NCI-H226 (cell line): Measurements from ENCODE around the gene PXDC1.

Experiments used
- DNase-seq: peaks from one replicate; pipeline ENCODE4 v3.0.0-alpha.2; 2015

PXDC1 gene

GRCh38 chr6:3746119-3746691 is 5.3 kb downstream of the PXDC1 start:
- DNase-seq, result no peak

DNA sequence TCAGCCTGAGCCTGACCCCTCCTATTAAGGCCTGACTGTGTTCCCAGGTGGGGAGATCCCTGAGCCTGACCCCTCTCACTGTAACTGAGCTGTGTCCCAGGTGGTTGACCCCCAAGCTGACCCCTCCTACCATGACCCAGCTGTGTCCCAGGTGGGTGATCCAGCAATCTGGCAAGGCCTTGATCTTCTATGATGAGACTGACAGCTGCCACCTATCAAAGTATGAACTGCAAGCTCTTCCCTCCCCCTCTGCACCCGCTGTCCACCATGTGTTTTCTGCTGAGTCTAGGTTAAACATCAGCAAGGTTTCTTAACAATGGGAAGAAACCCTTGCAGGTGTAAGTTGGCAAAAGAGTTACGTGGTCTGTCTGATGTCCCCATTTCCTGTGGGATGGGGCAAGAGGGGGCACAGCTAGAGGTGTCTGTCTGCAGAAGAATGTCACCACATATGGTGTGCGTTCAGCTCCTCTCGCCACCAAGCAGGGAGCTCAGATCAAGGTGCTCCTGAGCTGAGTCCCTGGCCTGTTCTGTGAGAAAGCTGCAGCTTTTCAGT is 5.9 kb downstream of the PXDC1 start:
- DNase-seq, result no peak

DNA sequence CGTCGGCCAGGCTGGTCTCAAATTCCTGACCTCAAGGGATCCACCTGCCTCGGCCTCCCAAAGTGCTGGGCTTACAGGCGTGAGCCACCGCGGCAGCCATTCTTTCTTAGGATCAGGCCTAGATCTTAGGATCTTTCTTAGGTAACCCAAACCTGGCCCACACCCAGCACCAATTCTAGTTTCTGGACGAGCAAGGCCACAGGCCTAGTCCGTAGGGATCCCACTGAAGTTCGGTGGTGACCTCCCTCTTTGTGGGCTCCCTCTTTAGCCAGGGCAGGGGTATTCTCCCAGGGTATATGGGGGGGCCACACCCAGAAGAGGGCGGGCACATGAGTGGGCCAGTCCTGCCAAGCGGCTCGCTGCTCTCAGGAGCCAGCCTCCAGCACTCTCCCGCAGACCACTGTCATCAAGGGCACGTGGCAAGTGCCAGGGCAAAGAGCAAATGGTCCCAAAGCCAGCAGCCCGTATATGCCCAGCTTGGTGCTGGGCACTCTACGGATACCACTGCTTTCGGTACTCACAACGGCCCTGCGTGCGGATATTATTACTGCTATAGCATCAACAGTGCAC is 6.5 kb downstream of the PXDC1 start:
- no peak for DNase-seq

GRCh38 chr6:3744211-3744900 is 7.2 kb downstream of the PXDC1 start:
- DNase-seq, result no peak

DNA sequence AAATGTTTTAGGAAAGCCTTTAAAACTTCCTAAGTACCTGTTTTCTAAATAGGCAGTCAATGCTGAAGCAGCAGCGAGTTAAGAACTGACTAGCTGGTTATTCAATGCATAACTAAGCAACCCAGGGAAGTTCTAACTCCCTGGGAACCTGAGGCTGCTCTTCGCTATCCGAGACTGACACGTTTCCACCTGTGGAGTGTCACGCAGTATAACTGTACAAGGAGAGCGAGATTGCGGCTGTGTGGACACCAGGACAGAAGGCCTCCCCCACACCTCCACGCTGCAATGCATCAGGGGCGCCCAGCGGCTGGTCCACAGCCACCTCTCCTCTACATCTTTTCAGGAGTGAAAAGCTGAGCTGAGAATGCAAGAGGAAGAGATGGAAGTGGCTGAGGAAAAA is 8.0 kb downstream of the PXDC1 start:
- no peak for DNase-seq

DNA sequence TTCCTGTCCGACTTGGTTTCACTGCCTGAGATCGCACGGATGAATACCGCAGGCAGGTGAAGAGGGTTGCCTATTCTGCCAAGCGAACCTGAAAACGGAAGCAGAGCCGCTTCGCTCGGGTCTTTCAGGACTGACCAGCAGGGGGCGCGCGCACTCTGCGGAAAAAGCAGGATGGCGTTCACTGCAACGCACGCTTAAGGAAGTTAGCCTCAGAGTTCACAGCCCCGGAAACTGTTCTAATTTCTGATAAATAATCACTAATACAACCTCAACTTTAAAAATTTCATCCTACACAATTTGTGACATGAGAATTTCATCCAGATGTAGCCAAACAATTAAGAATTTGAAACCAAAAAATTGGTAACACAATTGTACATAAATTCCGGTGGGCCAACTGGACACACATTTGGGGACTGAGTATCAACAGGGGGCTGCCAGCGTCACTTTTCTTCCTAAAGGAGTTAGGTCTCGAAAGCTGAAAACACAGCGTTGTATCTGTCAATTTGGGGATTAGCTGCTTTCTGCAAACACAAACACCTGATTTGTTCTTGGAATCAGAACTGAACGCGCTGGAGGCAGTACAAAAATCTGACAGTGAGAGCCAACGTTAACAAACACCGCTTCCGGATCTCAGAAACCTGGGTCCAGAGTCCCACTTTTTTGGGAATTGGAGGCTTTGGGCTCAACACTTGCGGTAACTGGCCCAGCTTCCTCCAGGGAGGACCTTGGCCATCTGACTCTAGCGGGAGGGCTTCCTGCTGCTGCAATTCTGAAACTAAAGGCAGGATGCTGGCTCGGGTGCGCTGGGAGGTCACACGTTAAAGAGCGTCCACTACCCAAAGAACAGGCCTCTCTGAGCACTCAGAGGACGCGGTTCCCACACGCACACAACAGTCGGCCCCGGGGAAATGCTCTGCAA is 8.8 kb downstream of the PXDC1 start:
- peak; percentile 57 for DNase-seq

DNA sequence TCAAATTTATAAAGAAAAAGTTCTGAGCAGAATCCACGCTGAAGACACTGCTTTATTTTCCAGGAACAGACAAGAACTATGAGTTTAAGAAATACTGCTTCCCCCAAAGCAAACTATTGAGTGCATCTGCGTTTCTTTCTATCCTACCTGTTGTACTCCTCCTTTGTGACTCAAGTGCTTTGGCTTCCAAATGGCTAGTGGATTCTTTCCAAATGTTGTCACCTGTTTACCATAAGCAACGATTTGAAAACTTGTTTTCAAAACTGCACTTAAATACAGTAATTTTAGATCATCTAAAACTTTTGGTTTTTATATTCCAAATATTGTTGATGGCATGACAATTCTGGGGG is 9.5 kb downstream of the PXDC1 start:
- DNase-seq, result no peak

- no peak for DNase-seq
Measured at GRCh38 chr6:3741477-3741871, 10.0 kb downstream of the PXDC1 start.

GRCh38 chr6:3740551-3741476 is 10.7 kb downstream of the PXDC1 start:
- no peak for DNase-seq

DNA sequence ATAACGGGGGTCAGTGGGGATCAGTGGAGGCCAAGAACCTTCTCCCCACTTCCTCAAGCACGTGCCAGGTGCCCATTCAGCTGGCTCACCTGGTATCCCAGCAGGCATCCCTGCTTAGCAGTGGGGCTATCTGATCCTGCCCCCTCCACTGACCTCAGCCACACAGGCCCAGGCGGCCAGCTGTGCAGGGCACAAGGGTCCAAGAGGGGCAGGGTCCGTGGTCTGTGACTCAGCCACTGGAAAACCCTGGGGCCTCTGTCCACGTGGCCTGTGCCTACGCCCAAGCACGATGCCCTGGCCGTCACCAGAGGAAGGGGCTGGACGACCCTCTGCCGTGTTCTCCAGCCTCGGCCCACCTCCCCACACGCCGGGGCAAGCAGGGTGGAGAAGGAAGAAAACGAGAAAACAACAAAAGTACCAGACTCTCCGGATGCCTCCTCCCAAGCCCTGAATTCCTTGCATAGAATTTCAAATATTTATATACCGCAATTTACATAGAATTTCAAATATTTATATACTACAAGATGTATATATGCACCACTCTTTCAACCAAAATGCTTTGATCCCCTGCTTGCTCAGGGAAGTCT is 12.1 kb downstream of the PXDC1 start:
- DNase-seq, result no peak

DNA sequence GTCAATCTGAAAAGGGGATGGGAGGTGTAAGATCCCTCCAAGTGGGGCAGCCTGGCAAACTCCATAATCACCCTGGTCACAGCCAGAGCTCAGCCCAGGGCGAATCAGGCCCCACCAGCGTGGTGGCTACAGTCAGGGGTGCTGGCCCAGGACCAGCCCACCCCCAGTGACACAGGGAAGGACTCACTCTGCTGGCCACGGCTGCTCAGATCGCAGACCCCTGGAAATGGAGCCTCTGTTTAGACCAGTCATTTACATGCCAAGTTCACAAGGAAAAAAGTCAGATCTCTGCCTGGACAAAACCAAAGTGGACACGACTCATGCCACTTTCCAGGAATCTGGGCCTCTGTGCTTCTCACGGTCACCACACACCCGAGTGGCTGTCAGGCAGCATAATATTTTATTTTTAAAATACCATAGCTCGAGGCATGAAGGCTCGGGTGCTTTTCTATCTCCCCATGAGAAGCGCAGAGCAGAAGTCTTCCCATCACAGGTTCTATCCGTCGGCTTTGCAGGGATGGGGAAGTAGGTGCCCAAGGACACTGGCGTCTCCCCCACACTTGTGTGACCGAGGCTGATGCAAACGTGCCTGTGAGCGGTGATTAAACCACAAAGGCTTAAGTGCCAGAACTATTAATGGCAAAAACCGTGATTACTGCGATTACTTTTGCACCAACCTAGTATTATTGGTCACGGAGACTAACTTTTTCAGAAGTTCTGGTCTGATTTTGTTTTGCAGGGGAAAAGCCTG is 13.0 kb downstream of the PXDC1 start:
- DNase-seq, result no peak

GRCh38 chr6:3737831-3738210 is 13.7 kb downstream of the PXDC1 start:
- no peak for DNase-seq

DNA sequence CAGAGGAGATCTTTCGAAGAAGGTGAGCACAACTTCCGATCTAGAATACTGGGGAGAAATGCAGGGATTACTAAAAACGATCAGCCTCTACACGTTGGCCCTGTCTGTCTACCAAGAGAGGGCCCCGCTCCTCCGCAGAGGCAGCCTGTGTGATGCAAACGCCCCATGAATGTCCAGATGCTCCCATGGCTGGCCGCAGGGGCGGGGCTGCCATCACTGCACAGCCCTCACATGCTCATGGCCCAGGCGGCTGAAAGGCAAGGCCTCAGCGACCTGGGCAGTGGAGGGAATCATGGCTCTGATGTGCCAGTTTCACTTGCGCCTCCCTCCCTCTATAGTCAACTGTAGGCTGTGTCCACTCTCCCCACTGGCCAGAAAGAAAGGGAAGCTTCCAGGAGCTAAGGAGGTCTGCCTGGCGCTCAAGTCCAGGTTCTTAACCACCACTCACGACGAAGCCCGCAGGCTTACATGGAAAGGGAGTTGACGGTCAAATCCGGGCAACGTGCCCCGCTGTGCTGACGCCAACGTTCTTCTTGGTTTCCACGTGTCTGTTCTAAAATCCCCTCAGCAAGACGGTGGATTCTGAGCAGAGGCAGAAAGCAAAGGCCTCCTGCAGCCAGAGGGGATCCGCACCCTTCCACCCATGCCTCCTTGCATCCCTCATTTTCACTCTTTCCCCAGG is 14.2 kb downstream of the PXDC1 start:
- no peak for DNase-seq

- no peak for DNase-seq
Measured at GRCh38 chr6:3735029-3735605, 16.4 kb downstream of the PXDC1 start.

DNA sequence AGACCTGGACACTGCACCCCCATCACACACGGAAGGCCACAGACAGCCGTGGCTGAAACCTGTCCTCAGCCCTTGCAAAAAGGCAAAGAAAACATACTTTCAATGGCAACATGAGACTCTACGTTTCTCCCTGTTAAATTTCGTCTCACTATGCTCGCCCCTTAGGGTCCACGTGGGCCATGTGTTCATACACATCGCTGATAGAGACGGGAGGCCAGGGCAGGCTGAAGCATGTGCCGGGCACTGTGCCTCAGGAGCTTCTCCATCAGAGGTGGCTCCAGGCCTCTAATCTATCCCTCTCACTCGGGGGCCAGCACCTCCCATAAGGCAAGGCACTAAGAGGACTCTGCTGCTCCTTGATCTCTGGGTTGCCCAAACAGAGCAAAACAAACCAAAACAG is 17.5 kb downstream of the PXDC1 start:
- DNase-seq, result no peak

DNA sequence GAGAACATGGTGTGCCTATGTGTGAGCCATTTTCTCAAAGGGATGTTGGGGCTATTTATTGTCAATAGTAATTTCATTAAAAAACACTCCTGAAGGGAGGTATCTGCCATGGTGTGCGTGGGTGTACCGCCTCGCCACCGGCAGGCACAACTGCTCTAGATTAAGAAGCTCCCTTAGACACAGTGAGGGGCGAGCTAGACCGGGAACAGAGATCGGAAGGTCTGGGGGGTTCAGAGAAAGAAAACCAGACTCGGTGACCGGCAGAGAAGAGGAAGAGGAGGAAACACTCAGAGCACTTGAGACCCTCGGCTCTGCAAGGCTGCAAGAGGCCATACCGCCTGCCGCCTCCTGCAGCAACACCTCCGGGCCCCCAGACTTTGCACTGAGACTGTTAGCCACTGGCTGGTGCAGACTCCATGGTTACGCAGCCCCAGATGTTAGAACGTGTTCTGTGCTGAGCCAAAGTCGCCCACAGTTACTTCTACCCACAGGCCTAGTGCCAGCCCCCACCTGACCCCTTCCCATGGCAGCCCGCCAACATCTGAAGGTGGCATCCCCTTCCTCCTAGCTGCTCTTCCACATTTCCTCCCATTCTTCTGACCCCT is 18.1 kb downstream of the PXDC1 start:
- no peak for DNase-seq

DNA sequence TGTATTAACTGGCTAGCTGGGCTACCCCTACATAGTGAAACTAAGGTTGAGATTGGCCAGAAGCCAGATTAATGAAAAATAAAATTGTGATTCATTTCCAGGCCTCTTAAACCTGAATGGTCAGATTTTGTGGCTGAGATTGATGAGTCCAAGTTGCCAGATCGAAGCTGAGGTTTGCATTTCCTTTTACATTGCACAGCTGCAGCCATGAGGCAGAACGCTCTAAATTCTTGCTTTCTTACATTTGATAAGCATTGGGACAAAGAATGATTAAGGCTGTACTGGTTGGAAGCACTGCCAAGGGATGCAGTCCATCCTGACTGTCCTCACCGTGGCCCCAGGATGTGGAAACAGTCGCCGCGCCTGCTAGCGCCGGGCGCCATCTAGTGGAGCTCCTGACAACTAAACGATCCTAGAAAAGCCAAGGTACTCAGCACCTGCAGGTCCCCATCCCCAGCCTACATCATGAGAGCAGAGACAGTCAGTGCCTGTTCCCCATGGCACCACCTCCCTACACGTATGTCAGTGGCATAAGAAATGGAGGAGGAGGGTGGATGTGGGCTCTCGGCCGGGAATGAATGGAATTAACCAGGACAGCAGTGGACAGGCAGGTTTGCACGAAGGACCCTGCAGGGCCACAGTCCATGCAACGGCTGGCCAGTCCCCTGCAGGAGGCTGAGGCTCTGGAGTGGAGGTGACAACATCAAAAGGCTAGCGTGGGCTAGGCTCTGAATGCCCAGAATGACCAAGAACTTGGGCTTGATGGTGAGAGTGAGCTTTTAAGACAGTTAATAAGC is 19.0 kb downstream of the PXDC1 start:
- peak; percentile 81 for DNase-seq

DNA sequence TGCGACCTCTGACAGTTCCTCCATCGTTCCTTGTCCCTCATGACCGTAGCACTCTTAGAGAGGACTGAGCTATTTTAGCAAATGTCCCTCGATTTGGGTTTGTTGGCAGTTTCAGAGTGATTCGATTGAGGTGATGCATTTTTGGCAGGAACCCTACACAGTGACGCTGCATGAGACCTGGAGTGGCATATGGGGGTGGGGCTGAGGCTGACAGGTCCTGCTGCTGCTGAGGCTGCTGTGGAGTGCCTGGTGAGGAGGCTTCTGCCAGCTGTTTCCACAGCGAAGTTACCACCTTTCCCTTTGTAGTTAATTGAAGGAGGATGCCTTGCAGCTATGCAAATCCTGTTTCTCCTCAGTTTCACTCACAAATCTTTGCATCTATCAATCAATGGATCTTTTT is 19.8 kb downstream of the PXDC1 start:
- DNase-seq, result no peak
